DOHH2 (cell line): ENCODE results near the gene CDK5RAP2.

Experiments used
- H3F3A ChIP-seq: fragments of 200-600 bp; sonication (generic), shearing (Covaris generic); 2 replicates; pipeline ENCODE4 v1.6.0; 2016; ENCODE audit warnings: antibody characterized with exemption, mild to moderate bottlenecking; ENCODE audit not compliant: control insufficient read depth, insufficient read depth
- H3K27ac ChIP-seq: fragments of 200-600 bp; sonication (generic); 2 replicates; pipeline ENCODE4 v1.5.1; 2014; ENCODE audit warnings: low read depth, mild to moderate bottlenecking, low read length, moderate library complexity
- H3K27me3 ChIP-seq: fragments of 200-600 bp; sonication (generic); 2 replicates; pipeline ENCODE4 v1.6.1; 2014; ENCODE audit warnings: mild to moderate bottlenecking, low read length, mixed read lengths; ENCODE audit not compliant: control insufficient read depth
- H3K36me3 ChIP-seq: fragments of 200-600 bp; sonication (generic); 2 replicates; pipeline ENCODE4 v1.6.1; 2014; ENCODE audit warnings: mild to moderate bottlenecking, low read length, moderate library complexity, mixed read lengths; ENCODE audit not compliant: control insufficient read depth
- H3K4me1 ChIP-seq: fragments of 200-600 bp; sonication (generic); 2 replicates; pipeline ENCODE4 v1.6.1; 2014; ENCODE audit warnings: mild to moderate bottlenecking, low read length, mixed read lengths; ENCODE audit not compliant: control insufficient read depth
- H3K4me2 ChIP-seq: fragments of 200-600 bp; sonication (generic); 2 replicates; pipeline ENCODE4 v1.6.0; 2014; ENCODE audit warnings: mild to moderate bottlenecking, low read length, moderate library complexity
- H3K4me3 ChIP-seq: fragments of 200-600 bp; sonication (generic); 2 replicates; pipeline ENCODE4 v1.5.1; 2014; ENCODE audit warnings: mild to moderate bottlenecking, low read length, mixed read lengths
- H3K79me2 ChIP-seq: fragments of 200-600 bp; sonication (generic); 2 replicates; pipeline ENCODE4 v1.6.1; 2014; ENCODE audit warnings: mild to moderate bottlenecking, low read length, mixed read lengths; ENCODE audit not compliant: control insufficient read depth
- H3K9me2 ChIP-seq: fragments of 200-600 bp; sonication (generic); replicated peaks from 2 replicates; pipeline ENCODE4 v1.6.1; 2014; ENCODE audit warnings: mild to moderate bottlenecking, low read length, mixed read lengths; ENCODE audit not compliant: control insufficient read depth
- H3K9me3 ChIP-seq: fragments of 200-600 bp; sonication (generic); 2 replicates; pipeline ENCODE4 v1.6.1; 2014; ENCODE audit warnings: antibody characterized with exemption, low read length, mixed read lengths; ENCODE audit not compliant: control insufficient read depth, insufficient read depth
- H4K20me1 ChIP-seq: fragments of 200-600 bp; sonication (generic); 2 replicates; pipeline ENCODE4 v1.6.0; 2014; ENCODE audit warnings: low read depth, mild to moderate bottlenecking, antibody characterized with exemption, low read length, moderate library complexity; ENCODE audit not compliant: control insufficient read depth, insufficient read depth
- EZH2phosphoT487 ChIP-seq: fragments of 200-600 bp; sonication (generic); IDR thresholded peaks from 2 replicates; pipeline ENCODE4 v1.6.1; 2017; ENCODE audit warnings: borderline replicate concordance, mild to moderate bottlenecking, antibody characterized with exemption, low read length, moderate library complexity, mixed read lengths
- TF ChIP-seq, protein P1 (sequence below): fragments of 200-600 bp; sonication (generic); IDR thresholded peaks from one replicate; pipeline ENCODE4 v1.5.1; 2014; ENCODE audit warnings: antibody characterized with exemption, mild to moderate bottlenecking, low read depth, low read length; ENCODE audit not compliant: poor library complexity, severe bottlenecking

The CDK5RAP2 gene

GRCh38 chr9:120579139-120580050, 572 bp downstream of the CDK5RAP2 start:
- H3F3A ChIP-seq = no peaks in the 10 kb centered on the region
- no peaks in the 10 kb centered on the region for H3K27me3 ChIP-seq
- H3K27ac ChIP-seq = peak overlapping the region; percentile 27; the same call in 1 of the 2 replicates
- H3K4me2 ChIP-seq = peak overlapping the region; percentile 79
- peaks cover under 1% of the 10 kb centered on the region; the same call in 1 of the 2 replicates for H4K20me1 ChIP-seq
- peaks cover 59% of the 10 kb centered on the region for H3K79me2 ChIP-seq
- H3K9me3 ChIP-seq = no peaks in the 10 kb centered on the region
- TF ChIP-seq, protein P1, sequence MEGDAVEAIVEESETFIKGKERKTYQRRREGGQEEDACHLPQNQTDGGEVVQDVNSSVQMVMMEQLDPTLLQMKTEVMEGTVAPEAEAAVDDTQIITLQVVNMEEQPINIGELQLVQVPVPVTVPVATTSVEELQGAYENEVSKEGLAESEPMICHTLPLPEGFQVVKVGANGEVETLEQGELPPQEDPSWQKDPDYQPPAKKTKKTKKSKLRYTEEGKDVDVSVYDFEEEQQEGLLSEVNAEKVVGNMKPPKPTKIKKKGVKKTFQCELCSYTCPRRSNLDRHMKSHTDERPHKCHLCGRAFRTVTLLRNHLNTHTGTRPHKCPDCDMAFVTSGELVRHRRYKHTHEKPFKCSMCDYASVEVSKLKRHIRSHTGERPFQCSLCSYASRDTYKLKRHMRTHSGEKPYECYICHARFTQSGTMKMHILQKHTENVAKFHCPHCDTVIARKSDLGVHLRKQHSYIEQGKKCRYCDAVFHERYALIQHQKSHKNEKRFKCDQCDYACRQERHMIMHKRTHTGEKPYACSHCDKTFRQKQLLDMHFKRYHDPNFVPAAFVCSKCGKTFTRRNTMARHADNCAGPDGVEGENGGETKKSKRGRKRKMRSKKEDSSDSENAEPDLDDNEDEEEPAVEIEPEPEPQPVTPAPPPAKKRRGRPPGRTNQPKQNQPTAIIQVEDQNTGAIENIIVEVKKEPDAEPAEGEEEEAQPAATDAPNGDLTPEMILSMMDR = no peak
- no peak for TF ChIP-seq EZH2phosphoT487
- no peaks in the 10 kb centered on the region for H3K9me2 ChIP-seq
- H3K36me3 ChIP-seq = peaks cover 12% of the 10 kb centered on the region
- H3K4me1 ChIP-seq = peaks cover 21% of the 10 kb centered on the region
- peak overlapping the region; percentile 99 for H3K4me3 ChIP-seq

DNA sequence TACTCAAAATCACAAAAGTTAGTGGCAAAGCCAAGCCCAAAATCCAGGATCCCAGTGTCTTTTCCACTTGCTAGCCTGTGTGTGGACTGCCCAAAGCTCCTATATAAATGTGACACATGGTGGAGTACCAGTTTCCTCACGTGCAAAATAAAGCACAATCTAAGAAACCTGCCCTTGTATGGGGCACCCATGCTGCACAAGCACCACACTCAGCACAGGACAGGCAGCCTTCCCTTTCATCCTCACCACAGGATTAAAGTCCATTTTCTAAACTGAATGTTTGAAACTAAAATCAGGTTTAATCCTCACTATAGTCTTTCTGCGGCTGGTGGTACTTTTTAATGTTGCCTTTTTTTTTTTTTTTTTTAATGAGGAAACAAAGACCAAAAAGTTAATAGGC, 5.5 kb downstream of the CDK5RAP2 start:
- Histone ChIP-seq H3K4me2 (no peak overlapping the region), H3K9me2 (no peaks in the 10 kb centered on the region), H3K4me3 (no peak overlapping the region), H3K9me3 (no peaks in the 10 kb centered on the region), H3K36me3 (peaks cover 35% of the 10 kb centered on the region), H4K20me1 (peaks cover 3% of the 10 kb centered on the region; the same call in 1 of the 2 replicates), H3K4me1 (peaks cover 10% of the 10 kb centered on the region), H3K79me2 (peaks cover 76% of the 10 kb centered on the region), H3K27me3 (no peaks in the 10 kb centered on the region), H3K27ac (no peak overlapping the region), H3F3A (no peaks in the 10 kb centered on the region)
- TF ChIP-seq EZH2phosphoT487 = no peak
- TF ChIP-seq, protein P1 = no peak

- Histone ChIP-seq H4K20me1 (peaks cover 3% of the 10 kb centered on the region; the same call in 1 of the 2 replicates), H3K4me1 (no peaks in the 10 kb centered on the region), H3K79me2 (peaks cover 56% of the 10 kb centered on the region), H3K4me3 (no peak overlapping the region), H3F3A (no peaks in the 10 kb centered on the region), H3K27me3 (no peaks in the 10 kb centered on the region), H3K4me2 (no peak overlapping the region), H3K27ac (no peak overlapping the region), H3K36me3 (peaks cover 52% of the 10 kb centered on the region), H3K9me3 (no peaks in the 10 kb centered on the region), H3K9me2 (no peaks in the 10 kb centered on the region)
- TF ChIP-seq, protein P1 = no peak
- TF ChIP-seq EZH2phosphoT487 = no peak
Observed at GRCh38 chr9:120572472-120572871, 7.5 kb downstream of the CDK5RAP2 start.
